ENCODE data around the gene DHX16. TPM values are rescaled to one million over a fixed set of nuclear protein-coding genes. Genes with fewer than 3 reads are reported as not detected.

The DHX16 gene
- total and polyA plus RNA-seq, 2 donors: 16.8 to 29.5 TPM

- no peak for DNase-seq (ENCODE audit: extremely low spot score)
- no peak overlapping the region for H3K4me3 ChIP-seq (ENCODE audit: low read depth, low read length)
- no peak overlapping the region for H3K27ac ChIP-seq (ENCODE audit: low read depth)
- no peaks in the 10 kb centered on the region for H3K4me1 ChIP-seq (ENCODE audit: insufficient read depth)
- WGBS: 87% methylated on average over 1 of the region's 1 CpG
- H3K36me3 ChIP-seq (ENCODE audit: insufficient read depth): peaks cover 2% of the 10 kb centered on the region
Measured at GRCh38 chr6:30711758-30712380, 39.1 kb upstream of the DHX16 start.

GRCh38 chr6:30709101-30709868, 36.5 kb upstream of the DHX16 start:
- DNase-seq (ENCODE audit: extremely low spot score): no peak
- H3K4me3 ChIP-seq (ENCODE audit: low read depth, low read length): no peak overlapping the region
- whole genome bisulfite sequencing: 98% methylated on average over 2 of the region's 2 CpGs
- H3K36me3 ChIP-seq (ENCODE audit: insufficient read depth): peaks cover 2% of the 10 kb centered on the region
- no peaks in the 10 kb centered on the region for H3K4me1 ChIP-seq (ENCODE audit: insufficient read depth)
- H3K27ac ChIP-seq (ENCODE audit: low read depth): no peak overlapping the region

- WGBS: 75% methylated on average over 6 of the region's 6 CpGs
- H3K36me3 ChIP-seq (ENCODE audit: insufficient read depth): peaks cover 2% of the 10 kb centered on the region
- no peaks in the 10 kb centered on the region for H3K4me1 ChIP-seq (ENCODE audit: insufficient read depth)
- no peak overlapping the region for H3K27ac ChIP-seq (ENCODE audit: low read depth)
- H3K4me3 ChIP-seq (ENCODE audit: low read depth, low read length): no peak overlapping the region
- no peak for DNase-seq (ENCODE audit: extremely low spot score)
Measured at GRCh38 chr6:30707281-30707850, 34.6 kb upstream of the DHX16 start.

DNA sequence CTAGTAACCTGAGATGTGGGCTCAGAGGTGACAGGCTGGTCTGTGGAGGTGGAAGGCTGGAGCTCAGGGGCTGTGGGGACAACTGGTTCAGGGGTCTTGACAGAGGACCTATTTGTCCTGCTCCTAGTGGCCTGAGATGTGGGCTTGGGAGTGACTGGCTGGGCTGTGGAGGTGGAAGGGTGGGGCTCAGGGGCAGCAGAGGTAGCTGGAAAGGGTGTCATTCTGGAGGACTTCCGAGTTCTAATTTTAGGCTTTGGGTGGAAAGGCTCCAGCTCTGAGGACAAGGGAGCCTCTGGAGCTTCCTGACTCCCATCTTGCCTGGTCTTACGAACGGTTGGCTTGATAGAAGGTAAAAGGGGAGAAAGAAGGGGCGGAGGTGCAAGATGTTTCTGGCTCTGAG, 32.8 kb upstream of the DHX16 start:
- Histone ChIP-seq H3K4me3 (ENCODE audit: low read depth, low read length) (no peak overlapping the region), H3K27ac (ENCODE audit: low read depth) (no peak overlapping the region), H3K36me3 (ENCODE audit: insufficient read depth) (no peaks in the 10 kb centered on the region), H3K4me1 (ENCODE audit: insufficient read depth) (no peaks in the 10 kb centered on the region)
- 93% methylated on average over 4 of the region's 4 CpGs for whole genome bisulfite sequencing
- DNase-seq (ENCODE audit: extremely low spot score): no peak

- 94% methylated on average over 4 of the region's 4 CpGs for WGBS
- no peak overlapping the region for H3K4me3 ChIP-seq (ENCODE audit: low read depth, low read length)
- no peak overlapping the region for H3K27ac ChIP-seq (ENCODE audit: low read depth)
- no peaks in the 10 kb centered on the region for H3K36me3 ChIP-seq (ENCODE audit: insufficient read depth)
- no peaks in the 10 kb centered on the region for H3K4me1 ChIP-seq (ENCODE audit: insufficient read depth)
- DNase-seq (ENCODE audit: extremely low spot score): no peak
Measured at GRCh38 chr6:30703821-30704220, 31.0 kb upstream of the DHX16 start.

DNA sequence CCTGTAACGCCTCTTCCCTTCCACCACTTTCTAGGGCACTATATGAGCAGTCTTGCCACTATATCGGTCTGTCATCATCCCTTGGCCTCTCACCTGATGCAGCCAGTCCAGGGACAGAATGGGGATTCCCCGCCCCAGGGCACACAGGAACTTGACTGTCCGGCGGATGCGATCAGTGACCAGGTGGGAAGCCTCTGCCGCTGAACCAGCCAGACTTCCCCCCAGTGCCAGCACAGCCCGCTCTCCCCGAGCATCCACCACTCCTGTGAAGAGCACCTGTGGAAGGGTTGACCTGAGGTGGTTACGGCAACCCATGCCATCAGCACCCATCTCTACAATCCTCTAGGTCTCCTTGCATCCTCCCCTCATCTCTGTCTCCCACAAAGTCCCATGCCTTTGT, 30.2 kb upstream of the DHX16 start:
- Histone ChIP-seq H3K4me1 (ENCODE audit: insufficient read depth) (no peaks in the 10 kb centered on the region), H3K36me3 (ENCODE audit: insufficient read depth) (no peaks in the 10 kb centered on the region), H3K4me3 (ENCODE audit: low read depth, low read length) (no peak overlapping the region), H3K27ac (ENCODE audit: low read depth) (no peak overlapping the region)
- WGBS: 96% methylated on average over 10 of the region's 10 CpGs
- DNase-seq (ENCODE audit: extremely low spot score): no peak

GRCh38 chr6:30700340-30700739, 27.5 kb upstream of the DHX16 start:
- 73% methylated on average over 4 of the region's 4 CpGs for WGBS
- DNase-seq (ENCODE audit: extremely low spot score): no peak
- Histone ChIP-seq H3K4me1 (ENCODE audit: insufficient read depth) (no peaks in the 10 kb centered on the region), H3K4me3 (ENCODE audit: low read depth, low read length) (no peak overlapping the region), H3K36me3 (ENCODE audit: insufficient read depth) (no peaks in the 10 kb centered on the region), H3K27ac (ENCODE audit: low read depth) (no peak overlapping the region)

DNA sequence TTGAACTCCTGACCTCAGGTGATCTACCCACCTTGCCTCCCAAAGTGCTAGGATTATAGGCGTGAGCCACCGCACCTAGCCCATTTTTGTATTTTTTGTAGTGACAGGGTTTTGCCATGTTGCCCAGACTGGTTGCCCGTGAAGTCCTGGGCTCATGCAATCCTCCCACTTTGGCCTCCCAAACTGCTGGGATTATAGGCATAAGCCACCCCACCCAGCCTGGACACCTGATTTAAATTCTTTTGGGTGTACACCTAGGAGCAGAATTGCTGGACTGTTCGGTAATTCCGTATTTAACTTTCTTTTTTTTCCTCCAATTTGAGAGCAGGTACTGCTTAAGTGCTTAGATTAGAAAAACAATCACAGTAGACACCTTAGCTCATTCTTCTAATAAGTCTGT, 23.6 kb upstream of the DHX16 start:
- Histone ChIP-seq H3K4me1 (ENCODE audit: insufficient read depth) (no peaks in the 10 kb centered on the region), H3K36me3 (ENCODE audit: insufficient read depth) (no peaks in the 10 kb centered on the region), H3K27ac (ENCODE audit: low read depth) (no peak overlapping the region), H3K4me3 (ENCODE audit: low read depth, low read length) (no peak overlapping the region)
- DNase-seq (ENCODE audit: extremely low spot score): no peak
- WGBS: 96% methylated on average over 5 of the region's 5 CpGs

- H3K36me3 ChIP-seq (ENCODE audit: insufficient read depth): no peaks in the 10 kb centered on the region
- H3K4me3 ChIP-seq (ENCODE audit: low read depth, low read length): peak overlapping the region; percentile 56
- peak overlapping the region; percentile 97 for H3K27ac ChIP-seq (ENCODE audit: low read depth)
- 12% methylated on average over 8 of the region's 8 CpGs for WGBS
- DNase-seq (ENCODE audit: extremely low spot score): no peak
- no peaks in the 10 kb centered on the region for H3K4me1 ChIP-seq (ENCODE audit: insufficient read depth)
Measured at GRCh38 chr6:30691208-30691847, 18.5 kb upstream of the DHX16 start.

- Histone ChIP-seq H3K36me3 (ENCODE audit: insufficient read depth) (no peaks in the 10 kb centered on the region), H3K4me3 (ENCODE audit: low read depth, low read length) (peak within 1 kb of the TSS; percentile 56), H3K4me1 (ENCODE audit: insufficient read depth) (no peaks in the 10 kb centered on the region), H3K27ac (ENCODE audit: low read depth) (peak within 1 kb of the TSS; percentile 97)
- under 1% methylated on average over 40 of the region's 40 CpGs for WGBS
- peak; percentile 84 for DNase-seq (ENCODE audit: extremely low spot score)
Measured at GRCh38 chr6:30690403-30691207, 17.8 kb upstream of the DHX16 start, which contains the start of gene NRM. Gene NRM, minus strand, starts transcription at chr6:30690984. Its CDS starts 10 bp downstream, at chr6:30690974.

DNA sequence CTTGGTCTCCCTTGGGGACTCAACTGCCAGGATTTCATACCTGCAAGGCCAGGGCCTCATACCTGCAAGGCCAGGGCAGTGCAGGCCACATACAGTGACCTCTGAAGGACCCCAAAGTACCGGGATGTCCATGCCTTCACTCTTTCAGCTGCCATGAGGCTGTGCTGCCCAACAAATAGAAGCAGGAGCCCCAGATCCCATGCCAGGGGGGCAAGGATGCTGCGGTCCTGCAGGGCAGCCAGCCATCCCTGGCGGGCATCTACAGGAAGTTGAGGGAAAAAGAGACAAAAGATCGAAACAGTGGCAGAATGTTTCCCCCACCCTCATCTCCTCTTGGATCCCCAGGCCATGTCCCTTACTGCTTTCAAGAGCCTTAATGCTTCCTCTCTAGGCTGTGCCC, 17.2 kb upstream of the DHX16 start:
- no peak for DNase-seq (ENCODE audit: extremely low spot score)
- peak overlapping the region; percentile 97 for H3K27ac ChIP-seq (ENCODE audit: low read depth)
- 21% methylated on average over 4 of the region's 4 CpGs for WGBS
- no peaks in the 10 kb centered on the region for H3K36me3 ChIP-seq (ENCODE audit: insufficient read depth)
- H3K4me3 ChIP-seq (ENCODE audit: low read depth, low read length): no peak overlapping the region
- no peaks in the 10 kb centered on the region for H3K4me1 ChIP-seq (ENCODE audit: insufficient read depth)

DNA sequence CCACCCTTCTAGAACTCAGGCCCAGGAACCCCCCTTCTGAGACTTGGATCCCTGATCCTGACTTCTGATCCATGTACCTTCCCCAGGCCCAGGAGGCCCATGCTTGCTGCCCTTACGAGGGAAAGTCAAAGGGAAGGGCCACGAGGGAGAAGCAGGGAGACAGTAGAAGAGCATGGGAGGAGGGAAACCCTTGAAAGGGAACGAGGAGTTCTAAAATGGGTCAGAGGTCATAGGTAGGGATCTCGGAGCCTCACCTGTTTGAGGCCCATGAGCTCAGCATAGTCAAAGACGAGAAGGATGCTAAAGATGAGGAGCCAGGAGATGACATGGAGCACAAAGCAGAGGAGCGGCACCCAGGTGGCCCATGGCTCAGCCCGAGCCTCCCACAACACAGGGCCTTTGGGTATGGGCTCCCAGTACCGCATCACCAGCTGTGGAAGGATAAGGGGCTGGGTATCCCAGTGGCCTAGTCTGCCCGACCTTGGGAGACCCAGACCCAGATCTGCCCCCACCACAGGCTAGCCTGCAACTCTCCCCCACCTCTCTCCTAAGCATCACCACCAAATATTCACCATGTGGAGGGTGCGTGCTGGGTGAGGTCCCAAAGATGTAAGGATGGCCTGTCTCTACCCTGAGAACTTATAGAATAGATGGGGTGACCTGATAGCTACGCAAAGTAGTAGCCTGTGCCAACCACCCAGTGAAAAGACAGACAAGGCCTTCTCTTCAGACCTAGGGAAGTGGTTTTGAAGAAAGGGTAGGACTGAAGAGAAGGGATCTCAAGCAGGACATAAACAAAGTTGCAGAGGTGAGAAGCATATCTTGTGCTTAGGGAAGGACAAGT, 16.4 kb upstream of the DHX16 start:
- DNase-seq (ENCODE audit: extremely low spot score): no peak
- 83% methylated on average over 11 of the region's 11 CpGs for WGBS
- no peak overlapping the region for H3K4me3 ChIP-seq (ENCODE audit: low read depth, low read length)
- H3K4me1 ChIP-seq (ENCODE audit: insufficient read depth): no peaks in the 10 kb centered on the region
- H3K36me3 ChIP-seq (ENCODE audit: insufficient read depth): no peaks in the 10 kb centered on the region
- H3K27ac ChIP-seq (ENCODE audit: low read depth): peak overlapping the region; percentile 98
